ENCODE measurements around the gene MAD2L2.

DNA sequence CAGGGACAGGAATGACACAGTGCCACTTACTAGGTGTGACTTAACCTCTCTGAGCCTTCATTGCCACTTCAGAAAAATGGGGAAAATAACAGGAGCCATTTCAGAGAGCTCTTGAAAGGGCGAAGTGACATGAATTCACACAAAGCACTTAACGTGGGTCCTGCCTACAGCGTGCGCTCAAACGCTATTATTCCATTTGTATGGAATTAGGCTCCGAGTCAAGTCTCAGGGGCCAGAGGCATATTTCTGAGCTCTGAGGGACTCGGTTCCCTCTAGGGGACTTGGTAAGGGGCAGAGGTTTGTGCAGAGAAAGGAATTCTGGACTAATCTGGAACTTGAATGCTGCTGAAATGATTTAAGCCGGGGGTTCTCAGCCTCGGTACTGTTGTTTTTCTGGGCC lies 24.6 kb upstream of the MAD2L2 start:
- TF ChIP-seq CTCF (IDR thresholded peaks at IDR 0.05) (no peak), POLR2A (IDR thresholded peaks at IDR 0.05) (no peak)
